Activated naive CD8-positive, alpha-beta T cell treated with anti-CD3 and anti-CD28 coated beads, Interleukin-2, amount 10 ng/mL, durations not matched to agents 7 days and 5 days (primary cell): ENCODE results near the gene ARHGAP26. TPM values are rescaled to one million over a fixed set of nuclear protein-coding genes. Genes with fewer than 3 reads are reported as not detected.
"Not testable (repeated sequence)": the region's sequence is repeated elsewhere in the genome, so short reads cannot be mapped to it uniquely, and the experiment has no call there.

Experiments used
- ATAC-seq: fragments of 150-1000 bp; cut with Tn5 transposase; one replicate; pipeline ENCODE4 v1.10.0; 2021; ENCODE audit warnings: low read depth, moderate library complexity
- POLR2A ChIA-PET: fragments of 350-600 bp; sonication (Branson Sonifier 250); formaldehyde crosslinking; loops from one replicate; lab custom pipeline; 2021; ENCODE audit warnings: antibody characterized with exemption; lab: Charles Lee
- DNase-seq: peaks from one replicate; pipeline ENCODE4 v3.0.0; 2021
- H3K27ac Mint-ChIP-seq: one replicate; pipeline ENCODE4 v1.8.0; 2022; ENCODE audit warnings: mild to moderate bottlenecking, mixed read lengths
- H3K27me3 Mint-ChIP-seq: one replicate; pipeline ENCODE4 v1.8.0; 2022; ENCODE audit warnings: mild to moderate bottlenecking, moderate library complexity, mixed read lengths
- H3K36me3 Mint-ChIP-seq: one replicate; pipeline ENCODE4 v1.8.0; 2021; ENCODE audit warnings: mild to moderate bottlenecking, mixed read lengths
- H3K4me1 Mint-ChIP-seq: one replicate; pipeline ENCODE4 v1.8.0; 2021; ENCODE audit warnings: mixed read lengths
- H3K4me3 Mint-ChIP-seq: one replicate; pipeline ENCODE4 v1.8.0; 2022; ENCODE audit warnings: mild to moderate bottlenecking, moderate library complexity, mixed read lengths
- H3K9me3 Mint-ChIP-seq: one replicate; pipeline ENCODE4 v1.8.0; 2021; ENCODE audit warnings: mixed read lengths
- total RNA-seq, 2 experiments: library from RNA; stranded (reverse); gene quantifications; one replicate each; pipeline ENCODE4 v1.2.3, GENCODE V29; 2021

ARHGAP26 gene
- total RNA-seq, 2 experiments from 2014 or later, result 30.6 to 32.0 TPM

- Mint-ChIP-seq H3K9me3 (no peaks in the 10 kb centered on the region), H3K27ac (no peak overlapping the region), H3K36me3 (peaks cover 6% of the 10 kb centered on the region), H3K4me3 (no peak overlapping the region), H3K4me1 (peaks cover 1% of the 10 kb centered on the region), H3K27me3 (no peaks in the 10 kb centered on the region)
- POLR2A ChIA-PET, result no interaction called here
- ATAC-seq (no peak), DNase-seq (no peak)
These were observed 310.2 kb downstream of the ARHGAP26 start for GRCh38 chr5:143080407-143080806.

- no peak overlapping the region for H3K27ac Mint-ChIP-seq
- no peaks in the 10 kb centered on the region for H3K27me3 Mint-ChIP-seq
- POLR2A ChIA-PET, result no interaction called here
- no peaks in the 10 kb centered on the region for H3K9me3 Mint-ChIP-seq
- H3K4me3 Mint-ChIP-seq, result no peak overlapping the region
- peaks cover 6% of the 10 kb centered on the region for H3K36me3 Mint-ChIP-seq
- ATAC-seq (no peak), DNase-seq (no peak)
- peaks cover 1% of the 10 kb centered on the region for H3K4me1 Mint-ChIP-seq
These were observed 310.8 kb downstream of the ARHGAP26 start for GRCh38 chr5:143080982-143081381.

- DNase-seq (no peak), ATAC-seq (no peak)
- H3K27ac Mint-ChIP-seq, result no peak overlapping the region
- H3K36me3 Mint-ChIP-seq, result peaks cover 7% of the 10 kb centered on the region
- no peaks in the 10 kb centered on the region for H3K4me1 Mint-ChIP-seq
- no peak overlapping the region for H3K4me3 Mint-ChIP-seq
- POLR2A ChIA-PET, result no interaction called here
- no peaks in the 10 kb centered on the region for H3K9me3 Mint-ChIP-seq
- H3K27me3 Mint-ChIP-seq, result no peaks in the 10 kb centered on the region
These were observed 312.8 kb downstream of the ARHGAP26 start for GRCh38 chr5:143083006-143083405.

- ATAC-seq, result no peak
- POLR2A ChIA-PET, result no interaction called here
- Mint-ChIP-seq H3K9me3 (no peaks in the 10 kb centered on the region), H3K36me3 (peaks cover 10% of the 10 kb centered on the region), H3K27me3 (no peaks in the 10 kb centered on the region), H3K4me1 (no peaks in the 10 kb centered on the region), H3K4me3 (no peak overlapping the region), H3K27ac (no peak overlapping the region)
- DNase-seq, result no peak
These were observed 314.2 kb downstream of the ARHGAP26 start for GRCh38 chr5:143084407-143084806.

GRCh38 chr5:143085319-143085917 is 315.2 kb downstream of the ARHGAP26 start:
- POLR2A ChIA-PET, result interaction anchor here (0.7 kb wide), 1 partner anchor 144 kb away, joined by 4 read pairs; no protein-coding TSS in a partner anchor
- Mint-ChIP-seq H3K9me3 (no peaks in the 10 kb centered on the region), H3K27me3 (no peaks in the 10 kb centered on the region)

GRCh38 chr5:143086546-143086907 is 316.4 kb downstream of the ARHGAP26 start:
- no peak for DNase-seq
- POLR2A ChIA-PET, result no interaction called here
- no peak for ATAC-seq
- no peaks in the 10 kb centered on the region for H3K9me3 Mint-ChIP-seq
- H3K27ac Mint-ChIP-seq, result no peak overlapping the region
- H3K27me3 Mint-ChIP-seq, result no peaks in the 10 kb centered on the region
- no peaks in the 10 kb centered on the region for H3K4me1 Mint-ChIP-seq
- no peak overlapping the region for H3K4me3 Mint-ChIP-seq
- H3K36me3 Mint-ChIP-seq, result peaks cover 6% of the 10 kb centered on the region

More at GRCh38 chr5:143085319-143085917, 315.2 kb downstream of the ARHGAP26 start:
- Mint-ChIP-seq H3K36me3 (peaks cover 10% of the 10 kb centered on the region), H3K27ac (no peak overlapping the region), H3K4me1 (no peaks in the 10 kb centered on the region), H3K4me3 (no peak overlapping the region)
- DNase-seq (no peak), ATAC-seq (no peak)

- POLR2A ChIA-PET, result no interaction called here
- H3K4me3 Mint-ChIP-seq, result no peak overlapping the region
- DNase-seq (no peak), ATAC-seq (no peak)
- peaks cover 6% of the 10 kb centered on the region for H3K36me3 Mint-ChIP-seq
- no peak overlapping the region for H3K27ac Mint-ChIP-seq
- H3K27me3 Mint-ChIP-seq, result no peaks in the 10 kb centered on the region
- no peaks in the 10 kb centered on the region for H3K4me1 Mint-ChIP-seq
- H3K9me3 Mint-ChIP-seq, result no peaks in the 10 kb centered on the region
These were observed 316.9 kb downstream of the ARHGAP26 start for GRCh38 chr5:143086908-143087637.

GRCh38 chr5:143088702-143089101 is 318.5 kb downstream of the ARHGAP26 start:
- DNase-seq, ATAC-seq, H3K9me3 Mint-ChIP-seq, H3K27me3 Mint-ChIP-seq, H3K4me3 Mint-ChIP-seq, POLR2A ChIA-PET, H3K4me1 Mint-ChIP-seq, H3K27ac Mint-ChIP-seq, H3K36me3 Mint-ChIP-seq: not testable (repeated sequence)

GRCh38 chr5:143090044-143090443 is 319.9 kb downstream of the ARHGAP26 start:
- H3K9me3 Mint-ChIP-seq, H3K4me1 Mint-ChIP-seq, DNase-seq, H3K27ac Mint-ChIP-seq, ATAC-seq, H3K4me3 Mint-ChIP-seq, H3K27me3 Mint-ChIP-seq, H3K36me3 Mint-ChIP-seq, POLR2A ChIA-PET: not testable (repeated sequence)

- H3K4me3 Mint-ChIP-seq, POLR2A ChIA-PET, H3K9me3 Mint-ChIP-seq, H3K36me3 Mint-ChIP-seq, ATAC-seq, DNase-seq, H3K27ac Mint-ChIP-seq, H3K4me1 Mint-ChIP-seq, H3K27me3 Mint-ChIP-seq: not testable (repeated sequence)
These were observed 322.7 kb downstream of the ARHGAP26 start for GRCh38 chr5:143092711-143093451.

- Mint-ChIP-seq H3K27ac (no peak overlapping the region), H3K4me1 (peaks cover 3% of the 10 kb centered on the region), H3K27me3 (no peaks in the 10 kb centered on the region), H3K9me3 (no peaks in the 10 kb centered on the region), H3K36me3 (peaks cover 2% of the 10 kb centered on the region), H3K4me3 (no peak overlapping the region)
- POLR2A ChIA-PET, result interaction anchor here (1.1 kb wide), 1 partner anchor 91 kb away, joined by 3 read pairs; no protein-coding TSS in a partner anchor
- no peak for DNase-seq
- ATAC-seq, result no peak
These were observed 323.4 kb downstream of the ARHGAP26 start for GRCh38 chr5:143093452-143094086.

GRCh38 chr5:143094087-143094521 is 323.9 kb downstream of the ARHGAP26 start:
- H3K36me3 Mint-ChIP-seq, result no peaks in the 10 kb centered on the region
- POLR2A ChIA-PET, result interaction anchor here (1.1 kb wide), 1 partner anchor 91 kb away, joined by 3 read pairs; no protein-coding TSS in a partner anchor
- no peaks in the 10 kb centered on the region for H3K27me3 Mint-ChIP-seq
- H3K9me3 Mint-ChIP-seq, result no peaks in the 10 kb centered on the region
- no peak overlapping the region for H3K4me3 Mint-ChIP-seq
- H3K4me1 Mint-ChIP-seq, result peaks cover 3% of the 10 kb centered on the region
- H3K27ac Mint-ChIP-seq, result no peak overlapping the region
- ATAC-seq (no peak), DNase-seq (no peak)

- H3K27ac Mint-ChIP-seq, H3K27me3 Mint-ChIP-seq, DNase-seq, ATAC-seq, H3K4me1 Mint-ChIP-seq, H3K9me3 Mint-ChIP-seq, H3K36me3 Mint-ChIP-seq, POLR2A ChIA-PET, H3K4me3 Mint-ChIP-seq: not testable (repeated sequence)
These were observed 324.4 kb downstream of the ARHGAP26 start for GRCh38 chr5:143094608-143095007.
